HG03135 (cell line): ENCODE results near the gene DUS4L.

Source experiments
- ATAC-seq: cut with Tn5 transposase; IDR thresholded peaks from one replicate; pipeline ENCODE4 v1.9.1; 2021; ENCODE audit warnings: mild to moderate bottlenecking, moderate library complexity; ENCODE audit not compliant: unreplicated experiment

Gene DUS4L

GRCh38 chr7:107579885-107580715 lies 16.3 kb downstream of the DUS4L start, which contains the start of gene BCAP29:
TSS of gene BCAP29 (plus strand) at chr7:107580246. CDS start at chr7:107580773, 527 bp downstream.
- ATAC-seq = peak; percentile 91

DNA sequence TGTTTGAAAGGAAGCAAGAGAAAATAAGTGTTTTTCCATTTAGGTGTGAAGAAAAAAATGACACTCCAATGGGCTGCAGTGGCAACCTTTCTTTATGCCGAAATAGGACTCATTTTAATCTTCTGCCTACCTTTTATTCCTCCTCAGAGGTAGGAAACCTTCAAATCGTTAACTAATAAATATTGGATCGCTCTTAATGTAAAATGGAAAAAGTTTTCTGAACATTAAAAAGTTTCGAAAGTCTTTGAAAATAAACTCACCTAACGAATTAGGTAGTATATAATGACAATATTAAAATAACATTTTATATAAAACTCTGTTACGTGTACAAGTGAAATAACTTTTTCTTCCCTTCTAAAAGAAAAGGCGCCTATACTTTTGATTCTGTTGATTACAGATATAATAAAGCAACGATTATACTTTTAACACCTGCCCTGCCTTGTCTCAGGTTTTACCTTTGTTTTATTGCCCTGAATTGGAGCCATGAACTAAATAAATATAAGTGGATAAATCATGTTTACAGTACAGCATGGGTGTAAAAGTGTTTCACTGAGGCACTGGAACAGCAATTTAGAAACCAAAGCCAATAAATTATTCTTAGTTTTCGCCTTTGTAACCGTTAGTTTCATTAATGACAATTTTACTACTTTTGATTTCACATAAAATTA lies 17.1 kb downstream of the DUS4L start:
- no peak for ATAC-seq

GRCh38 chr7:107581387-107582013 lies 17.7 kb downstream of the DUS4L start:
- no peak for ATAC-seq

GRCh38 chr7:107582875-107583274 lies 19.1 kb downstream of the DUS4L start:
- no peak for ATAC-seq

DNA sequence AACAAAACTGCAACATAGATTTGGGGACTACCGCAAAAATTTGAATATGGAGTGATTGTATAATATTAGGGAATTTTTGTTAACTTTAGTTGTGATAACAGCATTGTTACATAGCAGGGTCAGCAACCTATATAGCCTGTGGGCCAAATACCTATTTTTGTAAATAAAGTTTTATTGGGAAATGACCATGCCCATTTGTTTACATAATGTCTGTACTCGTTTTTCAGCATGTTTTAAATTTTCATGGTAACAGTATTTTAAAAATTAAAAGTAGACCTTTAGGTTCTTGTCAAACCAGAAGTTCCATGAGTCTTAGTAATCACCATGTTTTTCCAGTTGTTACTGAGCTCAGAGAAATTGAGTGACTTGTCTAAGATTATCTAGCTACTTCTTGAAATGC lies 20.9 kb downstream of the DUS4L start:
- no peak for ATAC-seq

- no peak for ATAC-seq
These were observed 24.9 kb downstream of the DUS4L start for GRCh38 chr7:107588529-107589130.

- ATAC-seq = no peak
These were observed 27.6 kb downstream of the DUS4L start for GRCh38 chr7:107591421-107591820.

DNA sequence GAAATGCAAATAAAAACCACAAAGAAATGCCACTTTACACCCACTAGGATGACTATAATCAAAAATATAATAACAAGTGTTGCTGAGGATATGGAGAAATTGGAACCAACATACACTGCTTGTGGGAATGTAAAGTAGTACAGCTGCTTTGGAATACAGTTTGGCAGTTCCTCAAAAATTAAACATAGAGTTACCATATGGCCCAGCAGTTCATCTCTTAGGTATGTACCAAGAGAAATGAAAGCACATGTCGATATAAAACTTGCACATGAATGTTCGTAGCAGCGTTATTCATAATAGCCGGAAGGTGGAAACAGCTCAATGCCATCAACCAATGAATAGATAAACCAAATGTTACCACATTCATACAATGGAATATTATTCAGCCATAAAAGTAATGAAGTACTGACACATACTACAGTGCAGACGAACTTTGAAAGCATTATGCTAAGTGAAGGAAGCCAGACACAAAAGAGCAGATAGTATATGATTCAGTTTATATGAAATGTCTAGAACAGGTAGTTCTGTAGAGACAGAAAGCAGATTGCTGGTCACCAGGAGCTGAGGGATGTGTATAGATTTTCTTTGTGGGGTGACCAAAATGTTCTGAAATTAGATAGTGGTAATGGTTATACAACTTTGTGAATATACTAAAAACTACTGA lies 28.7 kb downstream of the DUS4L start:
- no peak for ATAC-seq

DNA sequence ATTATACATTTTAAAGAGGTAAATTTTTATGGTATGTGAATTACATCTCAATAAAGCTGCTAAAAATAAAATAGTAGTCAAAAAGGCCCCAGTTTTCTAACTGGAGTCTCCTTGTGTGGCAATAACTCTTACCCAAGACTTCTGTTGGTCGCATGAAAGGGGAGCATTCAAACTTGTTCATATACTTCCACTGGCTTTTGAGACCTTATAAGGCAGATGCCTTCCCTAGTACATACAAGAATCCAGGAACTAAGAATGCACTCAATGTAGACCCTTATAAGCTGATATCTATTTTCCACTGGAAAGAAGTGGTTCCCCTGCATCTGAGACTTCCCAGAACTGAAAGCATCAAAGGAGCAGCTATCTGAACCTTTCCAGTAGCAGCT lies 29.2 kb downstream of the DUS4L start:
- ATAC-seq = no peak

DNA sequence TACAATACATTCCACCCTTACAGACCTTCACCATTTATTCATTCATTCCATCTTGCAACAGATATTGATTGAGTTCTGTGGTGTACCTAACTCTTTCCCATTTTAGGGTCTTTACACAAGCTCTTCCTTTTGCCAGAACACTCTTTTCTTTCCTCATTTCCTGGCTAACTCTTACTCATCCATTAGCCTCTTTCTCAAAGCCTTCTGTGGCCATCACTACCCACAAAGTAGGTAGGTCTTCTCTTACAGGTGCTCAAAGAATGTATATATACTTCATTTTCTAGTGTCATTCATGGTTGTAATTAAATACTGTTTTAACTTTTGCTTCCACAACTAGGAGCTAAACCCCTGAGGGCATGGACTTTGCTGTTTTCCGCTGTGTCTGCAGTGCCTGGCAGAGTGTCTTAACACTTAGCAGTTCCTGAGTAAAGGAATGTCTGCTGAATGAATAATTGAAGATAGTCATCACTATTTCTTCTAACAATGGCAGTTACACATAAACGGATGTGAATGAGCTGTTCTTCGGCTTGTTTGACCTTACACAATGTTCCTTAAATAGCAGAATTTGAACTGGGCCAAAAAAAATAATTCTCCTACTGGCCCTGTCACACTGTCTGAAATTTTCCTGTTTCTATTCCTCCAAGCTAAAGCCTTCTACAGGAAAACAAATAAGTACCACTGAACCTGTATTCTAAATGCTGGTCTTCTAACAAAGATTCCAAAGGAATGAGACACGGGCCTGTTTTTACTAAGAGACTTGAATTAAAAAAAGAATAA lies 31.4 kb downstream of the DUS4L start:
- no peak for ATAC-seq

DNA sequence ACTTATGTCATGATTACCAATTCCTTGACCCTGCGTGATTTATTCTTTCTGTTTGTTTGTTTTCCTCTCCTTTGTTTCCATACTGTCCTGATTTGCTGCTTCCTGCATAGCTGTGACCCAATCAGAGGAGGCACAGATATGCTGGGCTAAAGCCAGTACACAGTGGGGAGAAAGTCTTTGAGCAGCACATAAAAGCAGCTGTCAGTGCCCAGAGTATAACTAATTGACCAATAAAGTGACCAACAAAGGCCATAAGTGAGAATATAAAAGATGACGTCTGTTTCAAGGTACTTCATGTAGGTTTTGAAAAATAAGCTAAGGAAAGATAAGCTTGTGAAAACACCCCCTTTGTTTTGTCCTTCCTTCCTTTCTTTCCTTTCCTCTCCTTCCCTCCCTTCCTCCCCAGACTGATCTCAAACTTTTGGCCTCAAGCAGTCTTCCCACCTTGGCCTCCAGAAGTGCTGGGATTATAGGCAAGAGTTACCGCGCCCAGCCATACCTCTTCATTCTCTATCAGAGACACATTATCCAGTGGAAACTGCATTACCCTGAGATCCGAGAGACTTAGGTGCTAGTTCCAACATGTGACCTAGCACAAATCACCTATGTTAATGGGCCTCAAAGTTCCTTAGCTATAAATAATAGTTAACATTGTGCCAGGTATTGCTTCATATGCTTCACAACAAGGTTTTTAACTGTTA lies 33.3 kb downstream of the DUS4L start:
- ATAC-seq = no peak

GRCh38 chr7:107597582-107597916 lies 33.8 kb downstream of the DUS4L start:
- no peak for ATAC-seq

DNA sequence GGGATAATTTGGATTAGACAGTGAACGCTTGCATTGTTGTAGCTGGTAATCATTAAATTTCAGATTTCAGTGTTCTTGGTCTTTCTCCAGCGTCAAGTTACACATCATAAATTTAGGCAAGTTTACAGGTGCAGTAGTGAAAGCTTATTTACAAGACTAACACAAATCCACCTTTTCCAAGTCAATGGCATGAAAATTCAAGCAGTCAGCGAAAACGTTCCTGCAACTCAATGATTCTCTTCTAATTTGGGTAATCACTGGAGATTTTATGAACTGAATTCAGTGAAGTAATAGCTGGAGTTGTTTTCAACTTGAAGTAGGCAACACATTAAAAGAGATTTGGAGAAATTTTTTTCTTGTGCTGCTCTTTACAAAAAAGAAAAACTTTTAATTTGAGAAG lies 34.2 kb downstream of the DUS4L start:
- no peak for ATAC-seq

DNA sequence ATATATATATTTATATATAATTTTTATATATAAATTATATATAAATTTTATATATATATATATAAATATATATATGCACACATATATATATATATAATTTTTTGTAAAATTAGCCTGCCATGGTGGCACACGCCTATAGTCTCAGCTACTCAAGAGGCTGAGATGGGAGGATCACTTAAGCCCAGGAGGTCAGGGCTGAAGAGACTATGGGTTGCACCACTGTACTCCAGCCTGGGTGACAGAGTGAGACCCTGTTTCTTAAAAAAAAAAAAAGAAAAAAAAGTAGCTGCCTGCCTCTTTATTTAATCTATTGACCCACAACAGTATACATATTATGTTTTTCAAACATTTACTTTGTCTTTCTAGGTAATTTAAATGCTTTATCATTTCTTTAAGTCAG lies 35.5 kb downstream of the DUS4L start:
- no peak for ATAC-seq

- no peak for ATAC-seq
These were observed 37.0 kb downstream of the DUS4L start for GRCh38 chr7:107600816-107601215.

DNA sequence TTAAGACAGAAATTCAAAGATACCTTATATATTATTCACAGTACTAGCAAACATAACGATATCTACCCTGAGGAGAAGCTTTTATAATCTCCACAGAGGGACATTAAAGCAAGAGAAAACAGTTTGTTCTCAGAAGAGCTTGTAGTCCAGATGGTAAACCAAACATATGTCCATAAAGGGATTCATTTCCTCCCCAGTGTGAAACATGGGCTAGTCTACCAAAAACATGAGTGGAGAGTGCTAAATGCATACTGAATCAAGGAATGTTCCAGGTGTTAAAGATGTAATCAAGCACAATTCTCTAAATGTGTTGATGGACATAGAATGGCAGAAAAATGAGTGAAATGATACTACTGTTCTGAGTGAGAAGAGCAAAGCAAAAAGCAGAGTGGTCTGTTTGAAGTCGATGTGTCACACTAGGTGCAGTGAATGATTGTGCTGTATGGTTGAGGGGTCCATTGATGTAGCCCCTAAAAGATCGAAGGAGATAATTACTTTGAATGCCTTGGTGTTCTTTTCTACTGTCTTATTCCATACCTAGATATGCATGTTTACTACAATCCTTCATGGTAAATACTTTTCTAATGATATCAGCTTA lies 41.5 kb downstream of the DUS4L start:
- no peak for ATAC-seq

GRCh38 chr7:107606303-107606702 lies 42.5 kb downstream of the DUS4L start:
- no peak for ATAC-seq

DNA sequence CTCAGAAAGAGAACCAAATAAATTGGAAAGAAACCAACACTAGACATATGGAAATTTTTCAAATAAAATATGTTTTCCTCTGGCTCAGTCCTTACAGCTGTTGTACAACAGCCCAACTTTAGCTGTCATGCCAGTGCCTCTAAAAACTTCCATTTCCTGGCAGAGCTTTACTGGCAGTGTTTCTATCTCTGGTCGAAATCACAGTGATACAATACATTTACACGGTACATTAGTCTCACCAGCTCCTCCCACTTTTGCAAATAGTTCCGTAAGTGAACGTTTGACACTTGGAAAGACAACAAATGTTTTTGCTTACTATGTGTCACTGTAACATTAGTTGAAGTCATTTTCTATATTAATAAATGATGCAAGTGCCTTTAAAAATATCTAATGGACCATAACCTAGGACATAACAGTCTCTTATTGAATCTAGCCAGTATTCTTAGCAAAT lies 46.1 kb downstream of the DUS4L start:
- no peak for ATAC-seq

GRCh38 chr7:107610323-107610722 lies 46.6 kb downstream of the DUS4L start:
- no peak for ATAC-seq
